Measurements from ENCODE around the gene TSKS. TPM values are rescaled to one million over a fixed set of nuclear protein-coding genes. Genes with fewer than 3 reads are reported as not detected.
A peak's percentile ranks its signal among the peaks of the same experiment; 100 is the strongest.

TSKS gene
- total RNA-seq, 2 experiments from 2014 or later = not detected

DNA sequence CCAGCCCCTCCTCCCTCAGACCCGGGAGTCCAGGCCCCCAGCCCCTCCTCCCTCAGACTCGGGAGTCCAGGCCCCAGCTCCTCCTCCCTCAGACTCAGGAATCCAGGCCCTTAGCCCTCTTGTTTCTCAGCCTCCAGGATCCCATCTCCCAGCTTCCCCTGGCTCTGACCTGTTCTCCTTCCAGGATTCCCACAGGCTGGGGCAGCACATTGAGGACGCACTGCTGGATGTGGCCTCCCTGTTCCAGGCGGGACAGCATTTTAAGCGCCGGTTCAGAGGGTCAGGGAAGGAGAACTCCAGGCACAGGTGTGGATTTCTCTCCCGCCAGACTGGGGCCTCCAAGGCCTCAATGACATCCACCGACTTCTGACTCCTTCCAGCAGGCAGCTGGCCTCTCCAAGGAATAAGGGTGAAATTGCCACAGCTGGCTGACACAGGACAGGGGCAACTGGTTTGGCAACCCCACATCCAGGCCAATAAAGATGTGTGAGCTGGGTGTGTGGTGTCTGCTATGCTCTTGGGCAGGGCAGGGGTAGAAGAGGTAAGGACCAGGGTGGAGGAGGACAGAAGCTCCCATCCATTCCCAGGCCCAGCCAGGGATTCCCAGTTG, 49.8 kb downstream of the TSKS start:
- no peaks in the 10 kb centered on the region for H3K9me2 ChIP-seq (ENCODE audit: insufficient read depth, low read length)
- H3K27ac ChIP-seq (ENCODE audit: low read depth, low read length, poor library complexity, severe bottlenecking) = no peak overlapping the region
- POLR2A ChIA-PET = no interaction called here
- CTCF ChIA-PET (ENCODE audit: unreplicated experiment) = no interaction called here
- H3K4me3 ChIP-seq (ENCODE audit: low read depth, low read length, poor library complexity, severe bottlenecking) = no peak overlapping the region
- no peak for DNase-seq (ENCODE audit: low spot score)
- no TSS peak for BruUV-seq (replicated peaks)
- H3K9me3 ChIP-seq (ENCODE audit: low read length) = no peaks in the 10 kb centered on the region
- intact Hi-C loops (cut with micrococcal nuclease; ENCODE audit: unreplicated experiment) = no loop called here
- no peak overlapping the region for H3K4me2 ChIP-seq (ENCODE audit: low read length)
- TF ChIP-seq EZH2phosphoT487 (IDR thresholded peaks at IDR 0.05; ENCODE audit: borderline replicate concordance, low read depth, low read length) = no peak
- TF ChIP-seq, protein P1, sequence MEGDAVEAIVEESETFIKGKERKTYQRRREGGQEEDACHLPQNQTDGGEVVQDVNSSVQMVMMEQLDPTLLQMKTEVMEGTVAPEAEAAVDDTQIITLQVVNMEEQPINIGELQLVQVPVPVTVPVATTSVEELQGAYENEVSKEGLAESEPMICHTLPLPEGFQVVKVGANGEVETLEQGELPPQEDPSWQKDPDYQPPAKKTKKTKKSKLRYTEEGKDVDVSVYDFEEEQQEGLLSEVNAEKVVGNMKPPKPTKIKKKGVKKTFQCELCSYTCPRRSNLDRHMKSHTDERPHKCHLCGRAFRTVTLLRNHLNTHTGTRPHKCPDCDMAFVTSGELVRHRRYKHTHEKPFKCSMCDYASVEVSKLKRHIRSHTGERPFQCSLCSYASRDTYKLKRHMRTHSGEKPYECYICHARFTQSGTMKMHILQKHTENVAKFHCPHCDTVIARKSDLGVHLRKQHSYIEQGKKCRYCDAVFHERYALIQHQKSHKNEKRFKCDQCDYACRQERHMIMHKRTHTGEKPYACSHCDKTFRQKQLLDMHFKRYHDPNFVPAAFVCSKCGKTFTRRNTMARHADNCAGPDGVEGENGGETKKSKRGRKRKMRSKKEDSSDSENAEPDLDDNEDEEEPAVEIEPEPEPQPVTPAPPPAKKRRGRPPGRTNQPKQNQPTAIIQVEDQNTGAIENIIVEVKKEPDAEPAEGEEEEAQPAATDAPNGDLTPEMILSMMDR (conservative IDR thresholded peaks at IDR 0.05; ENCODE audit: low read length) = no peak
- no peak overlapping the region for H2AFZ ChIP-seq (ENCODE audit: low read length)
- H3K36me3 ChIP-seq (ENCODE audit: insufficient read depth, low read length) = no peaks in the 10 kb centered on the region
- no peaks in the 10 kb centered on the region for H4K20me1 ChIP-seq (ENCODE audit: insufficient read depth, low read length)
- H3K4me1 ChIP-seq (ENCODE audit: insufficient read depth, low read length, poor library complexity, severe bottlenecking) = peaks cover 9% of the 10 kb centered on the region
- H3K79me2 ChIP-seq (ENCODE audit: insufficient read depth, low read depth, low read length) = no peaks in the 10 kb centered on the region

DNA sequence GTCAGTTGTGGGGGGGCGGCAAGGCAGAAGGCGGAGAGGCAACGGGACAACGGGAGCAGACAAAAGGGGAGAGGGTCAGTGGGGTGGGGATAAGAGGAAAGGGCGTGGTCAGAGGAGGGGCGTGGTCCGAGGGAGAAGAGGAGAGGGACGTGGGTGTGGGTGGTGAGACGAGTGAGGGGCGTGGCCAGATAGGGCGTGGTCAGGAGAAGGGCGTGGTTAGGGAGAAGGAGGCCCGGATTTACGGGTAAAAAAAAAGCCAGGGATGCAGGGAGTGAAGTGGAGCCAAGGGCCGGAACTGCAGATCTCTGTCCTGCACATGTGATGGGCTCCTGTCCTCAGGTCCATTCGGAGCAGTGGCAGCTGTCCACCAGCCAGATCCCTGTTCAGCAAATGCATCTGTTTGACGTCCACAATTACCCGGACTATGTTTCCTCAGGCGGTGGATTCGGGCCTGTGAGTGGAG, 50.7 kb downstream of the TSKS start:
- Histone ChIP-seq H3K4me1 (ENCODE audit: insufficient read depth, low read length, poor library complexity, severe bottlenecking) (peaks cover 3% of the 10 kb centered on the region), H3K36me3 (ENCODE audit: insufficient read depth, low read length) (no peaks in the 10 kb centered on the region), H2AFZ (ENCODE audit: low read length) (no peak overlapping the region), H3K4me3 (ENCODE audit: low read depth, low read length, poor library complexity, severe bottlenecking) (no peak overlapping the region), H3K9me3 (ENCODE audit: low read length) (no peaks in the 10 kb centered on the region), H4K20me1 (ENCODE audit: insufficient read depth, low read length) (no peaks in the 10 kb centered on the region), H3K79me2 (ENCODE audit: insufficient read depth, low read depth, low read length) (no peaks in the 10 kb centered on the region), H3K9me2 (ENCODE audit: insufficient read depth, low read length) (no peaks in the 10 kb centered on the region), H3K4me2 (ENCODE audit: low read length) (no peak overlapping the region), H3K27ac (ENCODE audit: low read depth, low read length, poor library complexity, severe bottlenecking) (no peak overlapping the region)
- TF ChIP-seq EZH2phosphoT487 (IDR thresholded peaks at IDR 0.05; ENCODE audit: borderline replicate concordance, low read depth, low read length) = no peak
- TF ChIP-seq, protein P1 (conservative IDR thresholded peaks at IDR 0.05; ENCODE audit: low read length) = no peak
- DNase-seq (ENCODE audit: low spot score) = peak; percentile 31
- POLR2A ChIA-PET = no interaction called here
- CTCF ChIA-PET (ENCODE audit: unreplicated experiment) = no interaction called here
- no TSS peak for BruUV-seq (replicated peaks)
- intact Hi-C loops (cut with micrococcal nuclease; ENCODE audit: unreplicated experiment) = no loop called here

DNA sequence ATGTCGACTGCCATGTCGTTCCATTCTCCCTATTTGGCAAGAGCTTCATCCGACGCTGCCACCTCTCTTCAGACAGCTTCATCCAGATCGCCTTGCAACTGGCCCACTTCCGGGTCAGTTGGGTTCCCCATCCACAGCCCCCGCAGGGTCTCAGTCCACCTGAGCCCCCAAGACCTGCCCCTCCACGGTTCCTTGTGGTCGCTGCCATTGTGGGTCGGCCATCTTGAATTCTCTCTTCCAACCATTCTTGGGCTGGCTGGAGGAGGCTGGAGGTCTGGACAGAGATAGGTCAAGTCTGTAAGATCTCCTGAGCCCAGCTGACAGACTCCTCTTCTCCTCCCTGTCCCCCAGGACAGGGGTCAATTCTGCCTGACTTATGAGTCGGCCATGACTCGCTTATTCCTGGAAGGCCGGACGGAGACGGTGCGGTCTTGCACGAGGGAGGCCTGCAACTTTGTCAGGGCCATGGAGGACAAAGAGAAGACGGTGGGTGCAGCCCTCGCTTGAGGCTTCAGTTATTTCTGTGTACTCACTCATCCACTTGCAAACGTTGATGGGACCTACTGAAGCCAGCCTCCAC, 52.6 kb downstream of the TSKS start:
- intact Hi-C loops (cut with micrococcal nuclease; ENCODE audit: unreplicated experiment) = no loop called here
- no peak for DNase-seq (ENCODE audit: low spot score)
- no peaks in the 10 kb centered on the region for H3K79me2 ChIP-seq (ENCODE audit: insufficient read depth, low read depth, low read length)
- H2AFZ ChIP-seq (ENCODE audit: low read length) = no peak overlapping the region
- no peak overlapping the region for H3K27ac ChIP-seq (ENCODE audit: low read depth, low read length, poor library complexity, severe bottlenecking)
- H3K9me3 ChIP-seq (ENCODE audit: low read length) = no peaks in the 10 kb centered on the region
- BruUV-seq (replicated peaks) = no TSS peak
- H3K4me1 ChIP-seq (ENCODE audit: insufficient read depth, low read length, poor library complexity, severe bottlenecking) = no peaks in the 10 kb centered on the region
- TF ChIP-seq, protein P1 (conservative IDR thresholded peaks at IDR 0.05; ENCODE audit: low read length) = no peak
- TF ChIP-seq EZH2phosphoT487 (IDR thresholded peaks at IDR 0.05; ENCODE audit: borderline replicate concordance, low read depth, low read length) = no peak
- no peaks in the 10 kb centered on the region for H3K36me3 ChIP-seq (ENCODE audit: insufficient read depth, low read length)
- H3K4me3 ChIP-seq (ENCODE audit: low read depth, low read length, poor library complexity, severe bottlenecking) = no peak overlapping the region
- H4K20me1 ChIP-seq (ENCODE audit: insufficient read depth, low read length) = no peaks in the 10 kb centered on the region
- ChIA-PET CTCF (ENCODE audit: unreplicated experiment) (no interaction called here), POLR2A (no interaction called here)
- no peaks in the 10 kb centered on the region for H3K9me2 ChIP-seq (ENCODE audit: insufficient read depth, low read length)
- no peak overlapping the region for H3K4me2 ChIP-seq (ENCODE audit: low read length)

Data from OCI-LY7 (cell line).